ENCODE measurements around the gene MTIF3. TPM values are rescaled to one million over a fixed set of nuclear protein-coding genes. Genes with fewer than 3 reads are reported as not detected.
A peak's percentile ranks its signal among the peaks of the same experiment; 100 is the strongest.

Gene MTIF3
- total RNA-seq, 1 experiment from 2014 or later = 31.6 TPM

- H3K23me2 ChIP-seq (ENCODE audit: insufficient read length, low read depth, low read length, poor library complexity, severe bottlenecking) = no peaks in the 10 kb centered on the region
- H2BK120ac ChIP-seq (ENCODE audit: low read depth, low read length, poor library complexity, severe bottlenecking) = no peak overlapping the region
- H3K79me1 ChIP-seq (ENCODE audit: insufficient read depth, low read depth, low read length, poor library complexity, severe bottlenecking) = no peaks in the 10 kb centered on the region
- peaks cover 15% of the 10 kb centered on the region for H3K27me3 Mint-ChIP-seq (ENCODE audit: low read depth)
- H3K4me3 Mint-ChIP-seq = no peak overlapping the region
- H4K20me1 ChIP-seq (ENCODE audit: control insufficient read depth, insufficient read depth, insufficient read length) = no peaks in the 10 kb centered on the region
- H2AFZ ChIP-seq (ENCODE audit: low read length) = no peak overlapping the region
- H3K4me1 Mint-ChIP-seq = peaks cover 9% of the 10 kb centered on the region in 2 experiments
- H2AK5ac ChIP-seq (ENCODE audit: insufficient read length, low read length) = no peak overlapping the region
- WGBS (ENCODE audit: extremely low coverage, insufficient read length, low lambda C conversion rate) = no CpG with 5 or more reads among the region's 11 CpGs
- no peak overlapping the region for H3K27ac Mint-ChIP-seq
- H3K79me2 ChIP-seq (ENCODE audit: insufficient read depth, low read length) = no peaks in the 10 kb centered on the region
- H3K9ac ChIP-seq (ENCODE audit: extremely low read depth, insufficient read length, low read length) = no peak overlapping the region
- H4K8ac ChIP-seq (replicated peaks; ENCODE audit: insufficient read length, low read depth, low read length) = no peak overlapping the region
- no peak overlapping the region for H3K18ac ChIP-seq (ENCODE audit: insufficient read length, low read depth, low read length)
- H3T11ph ChIP-seq (ENCODE audit: low read length) = no peak overlapping the region
- H2BK15ac ChIP-seq (ENCODE audit: low read depth, low read length) = no peak overlapping the region
- H2BK5ac ChIP-seq (ENCODE audit: insufficient read length, low read length) = no peak overlapping the region
- no peak overlapping the region for H4K5ac ChIP-seq (ENCODE audit: insufficient read length, low read depth, low read length)
- H3K9me3 ChIP-seq (ENCODE audit: control insufficient read depth, low read depth, low read length) = no peaks in the 10 kb centered on the region
- peak; percentile 88 for DNase-seq
- H3K56ac ChIP-seq (ENCODE audit: insufficient read length, low read depth, low read length) = no peak overlapping the region
- H3K4me1 ChIP-seq (ENCODE audit: insufficient read depth, low read length) = no peaks in the 10 kb centered on the region
- H3K9me3 Mint-ChIP-seq = no peaks in the 10 kb centered on the region; a peak in 1 of 5 replicates
- H4K91ac ChIP-seq (ENCODE audit: insufficient read length, low read depth, low read length) = no peak overlapping the region
- H3K14ac ChIP-seq (ENCODE audit: insufficient read depth, low read length) = no peak overlapping the region
- TF ChIP-seq CTCF (conservative IDR thresholded peaks at IDR 0.05) = peak; percentile 92
- no peak overlapping the region for H3K4me2 ChIP-seq (ENCODE audit: insufficient read depth, insufficient read length, low read length)
- H3K27me3 ChIP-seq (ENCODE audit: insufficient read depth, low read length) = no peaks in the 10 kb centered on the region
- no peak overlapping the region for H3K23ac ChIP-seq (ENCODE audit: insufficient read length, low read depth, low read length)
- H3K27ac ChIP-seq (ENCODE audit: insufficient read length, low read depth, low read length) = no peak overlapping the region
- no peak overlapping the region for H2BK20ac ChIP-seq (ENCODE audit: low read depth, low read length, poor library complexity, severe bottlenecking)
- no peaks in the 10 kb centered on the region for H3K36me3 Mint-ChIP-seq (ENCODE audit: insufficient read depth in 1 of 3, low read depth in 3 of 3)
- H3K4ac ChIP-seq (ENCODE audit: low read depth, low read length) = no peak overlapping the region
- no peak overlapping the region for H2BK12ac ChIP-seq (ENCODE audit: insufficient read length, low read depth, low read length)
These were observed 31.4 kb upstream of the MTIF3 start for GRCh38 chr13:27481766-27482165.

Measured in H9 (cell line).